ENCODE measurements around the gene KCNH1.

- TF ChIP-seq CTCF (IDR thresholded peaks at IDR 0.05) (no peak), POLR2A (IDR thresholded peaks at IDR 0.05) (no peak), EP300 (IDR thresholded peaks at IDR 0.05) (no peak)
Observed at GRCh38 chr1:210841926-210842625, 291.9 kb downstream of the KCNH1 start.
